CD14-positive monocyte (primary cell): ENCODE measurements around the gene ACAD8. TPM values are rescaled to one million over a fixed set of nuclear protein-coding genes. Genes with fewer than 3 reads are reported as not detected.

Source experiments
- DNase-seq, 3 donors: peaks; one replicate each; pipeline ENCODE4 v3.0.0-alpha.2; 2011 to 2022
- H2AFZ ChIP-seq: 2 replicates; pipeline ENCODE4 v1.6.0; 2012; ENCODE audit warnings: mild to moderate bottlenecking, low read depth, low read length, inconsistent platforms; ENCODE audit not compliant: insufficient read depth, poor library complexity, severe bottlenecking
- H3K27ac ChIP-seq, 2 donors: 1 replicate in 1 of 2; 2 replicates in 1 of 2; pipeline ENCODE4 v1.5.1; 2012 to 2013; ENCODE audit warnings: low read length in 2 of 2, control low read depth in 1 of 2, inconsistent platforms in 1 of 2, low read depth in 1 of 2, mild to moderate bottlenecking in 1 of 2
- H3K27me3 ChIP-seq, 2 donors: one replicate each; pipeline versions ENCODE4 v1.6.0 to v1.6.1; 2011 to 2013; ENCODE audit warnings: low read length in 2 of 2; ENCODE audit not compliant: control insufficient read depth in 2 of 2, insufficient read depth in 2 of 2
- H3K36me3 ChIP-seq, 2 donors: replicated peaks in 1 of 2; 1 replicate in 1 of 2; 2 replicates in 1 of 2; pipeline versions ENCODE4 v1.5.1 to v1.6.1; 2012 to 2013; ENCODE audit warnings: low read length in 2 of 2, control low read depth in 1 of 2, inconsistent platforms in 1 of 2, mild to moderate bottlenecking in 1 of 2; ENCODE audit not compliant: insufficient read depth in 2 of 2, control insufficient read depth in 1 of 2
- H3K4me1 ChIP-seq, 2 donors: 1 replicate in 1 of 2; 2 replicates in 1 of 2; pipeline versions ENCODE4 v1.5.1 to v1.6.1; 2012 to 2013; ENCODE audit warnings: low read length in 2 of 2, control low read depth in 1 of 2, inconsistent platforms in 1 of 2, mild to moderate bottlenecking in 1 of 2, moderate library complexity in 1 of 2; ENCODE audit not compliant: insufficient read depth in 2 of 2, control insufficient read depth in 1 of 2
- H3K4me2 ChIP-seq: replicated peaks from 2 replicates; pipeline ENCODE3; 2012; ENCODE audit warnings: low read length, moderate library complexity, mild to moderate bottlenecking; ENCODE audit not compliant: poor library complexity, severe bottlenecking; ENCODE audit errors: extremely low read depth
- H3K4me3 ChIP-seq, 3 experiments: fragments of 200-600 bp in 1 of 3; sonication (generic) in 1 of 3; replicated peaks in 1 of 3; 1 replicate in 2 of 3; 2 replicates in 1 of 3; pipeline ENCODE4 v1.5.1; 2011 to 2013; ENCODE audit warnings: low read length in 3 of 3, mild to moderate bottlenecking in 3 of 3, control low read depth in 2 of 3, low read depth in 2 of 3, inconsistent platforms in 1 of 3, moderate library complexity in 1 of 3
- H3K79me2 ChIP-seq: 2 replicates; pipeline ENCODE4 v1.6.0; 2012; ENCODE audit warnings: mild to moderate bottlenecking, control low read depth, inconsistent platforms, low read length, moderate library complexity; ENCODE audit not compliant: insufficient read depth
- H3K9ac ChIP-seq: 2 replicates; pipeline ENCODE4 v1.6.0; 2017; ENCODE audit warnings: low read length, mild to moderate bottlenecking; ENCODE audit not compliant: insufficient read depth, poor library complexity, severe bottlenecking
- H3K9me3 ChIP-seq, 2 donors: replicated peaks in 1 of 2; 1 replicate in 1 of 2; 2 replicates in 1 of 2; pipeline versions ENCODE4 v1.5.1 to v1.6.1; 2012 to 2013; ENCODE audit warnings: low read length in 2 of 2, control low read depth in 1 of 2; ENCODE audit not compliant: control insufficient read depth in 1 of 2, insufficient read depth in 1 of 2
- H4K20me1 ChIP-seq: 2 replicates; pipeline ENCODE4 v1.6.0; 2012; ENCODE audit warnings: mild to moderate bottlenecking, low read length, control low read depth, moderate library complexity; ENCODE audit not compliant: insufficient read depth
- H3K27ac Mint-ChIP-seq, 7 donors: one replicate each; pipeline ENCODE4 v1.8.0; 2020; ENCODE audit warnings: mild to moderate bottlenecking in 7 of 7, mixed read lengths in 7 of 7, moderate library complexity in 6 of 7, inconsistent platforms in 2 of 7
- H3K27me3 Mint-ChIP-seq, 3 donors: one replicate each; pipeline ENCODE4 v1.8.0; 2021 to 2022; ENCODE audit warnings: low read depth in 3 of 3, mild to moderate bottlenecking in 3 of 3, mixed read lengths in 3 of 3, moderate library complexity in 3 of 3, inconsistent platforms in 1 of 3
- H3K36me3 Mint-ChIP-seq, 2 donors: one replicate each; pipeline ENCODE4 v1.8.0; 2020; ENCODE audit warnings: mixed read lengths in 2 of 2, inconsistent platforms in 1 of 2, mild to moderate bottlenecking in 1 of 2
- H3K4me1 Mint-ChIP-seq: one replicate; pipeline ENCODE4 v1.8.0; 2020; ENCODE audit warnings: mild to moderate bottlenecking, mixed read lengths
- H3K4me3 Mint-ChIP-seq, 2 donors: one replicate each; pipeline ENCODE4 v1.8.0; 2020; ENCODE audit warnings: mild to moderate bottlenecking in 2 of 2, mixed read lengths in 2 of 2, moderate library complexity in 1 of 2
- H3K9me3 Mint-ChIP-seq, 7 donors: one replicate each; pipeline ENCODE4 v1.8.0; 2020 to 2022; ENCODE audit warnings: mixed read lengths in 7 of 7, mild to moderate bottlenecking in 6 of 7, moderate library complexity in 6 of 7, inconsistent platforms in 2 of 7
- CTCF ChIP-seq: fragments of 200-600 bp; IDR thresholded peaks from one replicate; pipeline ENCODE4 v1.8.0; 2022; ENCODE audit warnings: antibody characterized with exemption, mild to moderate bottlenecking
- WGBS: methylation state at CpG from one replicate; pipeline ENCODE4 v1.1.5; 2013; ENCODE audit warnings: missing lambda C conversion rate; ENCODE audit not compliant: insufficient coverage; 5-methylcytosine and 5-hydroxymethylcytosine counted together
- intact Hi-C, 2 donors: fragments of 100-400 bp; cut with micrococcal nuclease; formaldehyde crosslinking; loops; one replicate each; pipeline versions ENCODE4 v1.15.0 to v1.15.1; 2023
- polyA plus RNA-seq, 3 donors: library from polyadenylated mRNA; depleted of rRNA in 1 of 3; unstranded in 2 of 3; stranded (reverse) in 1 of 3; fragments of 300-500 nt in 2 of 3; fragments of >200 nt in 1 of 3; fragmentation: Illumina TruSeq in 2 of 3; gene quantifications; 1 replicate in 2 of 3; 2 replicates in 1 of 3; pipeline ENCODE4 v1.2.3, GENCODE V29; 2012 to 2021

ACAD8 gene
- polyA plus RNA-seq, 3 donors: 16.7 to 37.2 (median 19.3) TPM

GRCh38 chr11:134290646-134291045, 37.3 kb downstream of the ACAD8 start:
- Mint-ChIP-seq H3K4me1 (no peaks in the 10 kb centered on the region), H3K4me3 (no peak overlapping the region), H3K27me3 (peaks cover 8 to 31% (median 16%) of the 10 kb centered on the region in 3 donors), H3K36me3 (no peaks in the 10 kb centered on the region), H3K27ac (peak overlapping the region in 1 of 7 donors; percentile 6), H3K9me3 (peaks cover 0 to 4% (median 0%) of the 10 kb centered on the region in 7 donors)
- H3K4me2 ChIP-seq: no peak overlapping the region
- H3K79me2 ChIP-seq: no peaks in the 10 kb centered on the region
- no peak overlapping the region for H2AFZ ChIP-seq
- no peak overlapping the region for H3K4me3 ChIP-seq
- peaks cover 0 to 2% of the 10 kb centered on the region in 2 donors for H3K27me3 ChIP-seq
- H3K27ac ChIP-seq: no peak overlapping the region
- no peaks in the 10 kb centered on the region for H4K20me1 ChIP-seq
- intact Hi-C loops: no loop called here
- DNase-seq: no peak
- WGBS: 96% methylated on average over 7 of the region's 7 CpGs
- H3K4me1 ChIP-seq: no peaks in the 10 kb centered on the region
- no peaks in the 10 kb centered on the region for H3K9me3 ChIP-seq
- H3K36me3 ChIP-seq: no peaks in the 10 kb centered on the region
- TF ChIP-seq CTCF: no peak
- H3K9ac ChIP-seq: no peak overlapping the region

GRCh38 chr11:134291196-134291595, 37.8 kb downstream of the ACAD8 start:
- no peak for TF ChIP-seq CTCF
- no peak overlapping the region for H3K4me3 Mint-ChIP-seq
- intact Hi-C loops: no loop called here
- H3K4me2 ChIP-seq: no peak overlapping the region
- no peaks in the 10 kb centered on the region for H3K9me3 ChIP-seq
- H2AFZ ChIP-seq: no peak overlapping the region
- WGBS: 97% methylated on average over 6 of the region's 6 CpGs
- no peak overlapping the region for H3K4me3 ChIP-seq
- no peak overlapping the region for H3K9ac ChIP-seq
- no peak overlapping the region for H3K27ac Mint-ChIP-seq
- peaks cover 0 to 3% (median 0%) of the 10 kb centered on the region in 7 donors for H3K9me3 Mint-ChIP-seq
- no peak overlapping the region for H3K27ac ChIP-seq
- DNase-seq: no peak
- no peaks in the 10 kb centered on the region for H4K20me1 ChIP-seq
- no peaks in the 10 kb centered on the region for H3K4me1 Mint-ChIP-seq
- H3K4me1 ChIP-seq: no peaks in the 10 kb centered on the region
- H3K27me3 ChIP-seq: peaks cover 0 to 2% of the 10 kb centered on the region in 2 donors
- no peaks in the 10 kb centered on the region for H3K36me3 Mint-ChIP-seq
- H3K79me2 ChIP-seq: no peaks in the 10 kb centered on the region
- H3K27me3 Mint-ChIP-seq: peaks cover 8 to 28% (median 16%) of the 10 kb centered on the region in 3 donors
- H3K36me3 ChIP-seq: no peaks in the 10 kb centered on the region
